IMR-90 (cell line): ENCODE results near the gene PLEKHG7. TPM values are rescaled to one million over a fixed set of nuclear protein-coding genes. Genes with fewer than 3 reads are reported as not detected.

ENCODE experiments used
- ATAC-seq: fragments of 200-7000 bp; cut with Tn5 transposase; 2 replicates; pipeline ENCODE4 v1.9.1; 2020; ENCODE audit warnings: low read depth, mild to moderate bottlenecking, moderate library complexity
- BruUV-seq: library from RNA; stranded (reverse); fragments of 400-500 nt; replicated peaks from 2 replicates; lab custom pipeline; 2021; lab: Mats Ljungman, UMichigan
- CTCF ChIA-PET: fragments of 300-600 bp; formaldehyde crosslinking; extraction: SDS; loops from one replicate; lab custom pipeline; 2021; ENCODE audit warnings: antibody characterized with exemption; lab: Yijun Ruan, JAX
- POLR2A ChIA-PET: fragments of 300-600 bp; sonication (Branson Sonifier 250); formaldehyde crosslinking; loops from one replicate; lab custom pipeline; 2022; ENCODE audit warnings: antibody characterized with exemption; ENCODE audit not compliant: unreplicated experiment; lab: Charles Lee
- DNase-seq: peaks from one replicate; pipeline ENCODE4 v3.0.0; 2013
- H2AFZ ChIP-seq: replicated peaks from 2 replicates; pipeline ENCODE3; 2013; ENCODE audit warnings: low read length, mild to moderate bottlenecking; ENCODE audit not compliant: poor library complexity
- H2AK5ac ChIP-seq: 2 replicates; pipeline ENCODE4 v1.6.1; 2013; ENCODE audit warnings: low read depth, low read length, inconsistent platforms
- H2AK9ac ChIP-seq: replicated peaks from 2 replicates; pipeline ENCODE3; 2013; ENCODE audit warnings: mild to moderate bottlenecking, low read depth, low read length, moderate library complexity; ENCODE audit not compliant: poor library complexity
- H2BK120ac ChIP-seq: 2 replicates; pipeline ENCODE4 v1.6.1; 2013; ENCODE audit warnings: low read depth, low read length, inconsistent platforms
- H2BK15ac ChIP-seq: 3 replicates; pipeline ENCODE4 v1.6.1; 2013; ENCODE audit warnings: low read depth, low read length, inconsistent platforms
- H2BK20ac ChIP-seq: 2 replicates; pipeline ENCODE4 v1.6.1; 2013; ENCODE audit warnings: low read depth, mild to moderate bottlenecking, inconsistent platforms, low read length, moderate library complexity
- H2BK5ac ChIP-seq: 2 replicates; pipeline ENCODE4 v1.6.1; 2013; ENCODE audit warnings: mild to moderate bottlenecking, low read depth, low read length, inconsistent platforms; ENCODE audit not compliant: poor library complexity, severe bottlenecking
- H3K14ac ChIP-seq: replicated peaks from 2 replicates; pipeline ENCODE4 v1.6.1; 2013; ENCODE audit warnings: low read depth, low read length, inconsistent platforms
- H3K18ac ChIP-seq: 2 replicates; pipeline ENCODE4 v1.6.1; 2013; ENCODE audit warnings: low read depth, low read length, control low read depth
- H3K23ac ChIP-seq: 2 replicates; pipeline ENCODE4 v1.6.1; 2013; ENCODE audit warnings: low read depth, low read length, inconsistent platforms
- H3K27ac ChIP-seq: 2 replicates; pipeline ENCODE4 v1.5.1; 2013; ENCODE audit warnings: mild to moderate bottlenecking, control low read depth, low read length; ENCODE audit not compliant: insufficient read depth
- H3K27me3 ChIP-seq: 2 replicates; pipeline ENCODE4 v1.6.1; 2013; ENCODE audit warnings: low read length; ENCODE audit not compliant: control insufficient read depth, insufficient read depth
- H3K36me3 ChIP-seq: 2 replicates; pipeline ENCODE4 v1.6.1; 2013; ENCODE audit warnings: low read length, mixed read lengths; ENCODE audit not compliant: control insufficient read depth, insufficient read depth
- H3K4ac ChIP-seq: 2 replicates; pipeline ENCODE4 v1.6.1; 2013; ENCODE audit warnings: low read depth, low read length, inconsistent platforms
- H3K4me1 ChIP-seq: 2 replicates; pipeline ENCODE4 v1.6.1; 2013; ENCODE audit warnings: low read length, mixed read lengths; ENCODE audit not compliant: control insufficient read depth, insufficient read depth
- H3K4me2 ChIP-seq: 2 replicates; pipeline ENCODE4 v1.6.1; 2013; ENCODE audit warnings: low read depth, mild to moderate bottlenecking, control low read depth, low read length, moderate library complexity
- H3K4me3 ChIP-seq: 2 replicates; pipeline ENCODE4 v1.5.1; 2013; ENCODE audit warnings: low read depth, mild to moderate bottlenecking, control low read depth, low read length, moderate library complexity; ENCODE audit not compliant: insufficient read depth
- H3K56ac ChIP-seq: 2 replicates; pipeline ENCODE4 v1.6.1; 2013; ENCODE audit warnings: low read length, inconsistent platforms; ENCODE audit not compliant: insufficient read depth; ENCODE audit errors: extremely low read depth
- H3K79me1 ChIP-seq, 2 experiments: 2 replicates each; pipeline ENCODE4 v1.6.1; 2013; ENCODE audit warnings: low read length in 2 of 2, inconsistent platforms in 1 of 2, low read depth in 1 of 2
- H3K9ac ChIP-seq: 2 replicates; pipeline ENCODE4 v1.6.1; 2013; ENCODE audit warnings: low read depth, low read length, control low read depth
- H3K9me1 ChIP-seq: 2 replicates; pipeline ENCODE4 v1.6.1; 2013; ENCODE audit warnings: low read length, inconsistent platforms; ENCODE audit not compliant: insufficient read depth
- H3K9me3 ChIP-seq: 2 replicates; pipeline ENCODE4 v1.6.1; 2013; ENCODE audit warnings: low read length; ENCODE audit not compliant: control insufficient read depth, insufficient read depth
- H4K20me1 ChIP-seq: 2 replicates; pipeline ENCODE4 v1.6.1; 2013; ENCODE audit warnings: low read length, inconsistent platforms; ENCODE audit not compliant: insufficient read depth
- H4K5ac ChIP-seq: 2 replicates; pipeline ENCODE4 v1.6.1; 2013; ENCODE audit warnings: mild to moderate bottlenecking, low read depth, low read length, control low read depth
- H4K8ac ChIP-seq, 2 experiments: 2 replicates each; pipeline ENCODE4 v1.6.1; 2013; ENCODE audit warnings: low read depth in 2 of 2, low read length in 2 of 2, control low read depth in 1 of 2, inconsistent platforms in 1 of 2
- H4K91ac ChIP-seq: 2 replicates; pipeline ENCODE4 v1.6.1; 2013; ENCODE audit warnings: low read depth, low read length, inconsistent platforms; ENCODE audit not compliant: insufficient read depth
- CEBPB ChIP-seq: IDR thresholded peaks from 2 replicates; pipeline ENCODE4 v1.6.1; 2012; ENCODE audit warnings: low read depth, low read length, improper control_type of control experiment
- USF2 ChIP-seq: fragments of 150-350 bp; IDR thresholded peaks from 2 replicates; pipeline ENCODE4 v1.6.1; 2017; ENCODE audit warnings: mild to moderate bottlenecking, antibody characterized with exemption, low read length, low read depth
- dilution Hi-C: fragments of 300-500 bp; cut with HindIII; formaldehyde crosslinking; loops from one replicate; pipeline ENCODE4 v1.14.3; 2018; ENCODE audit warnings: low sequenced_read_pairs; ENCODE audit not compliant: unreplicated experiment
- in situ Hi-C: fragments of 300-500 bp; cut with MboI; formaldehyde crosslinking; loops from 3 replicates; pipeline ENCODE4 v1.14.3; 2019; ENCODE audit warnings: low sequenced_read_pairs, inconsistent platforms, mixed read lengths
- intact Hi-C: fragments of 100-400 bp; cut with micrococcal nuclease; formaldehyde crosslinking; loops from 2 replicates; pipeline ENCODE4 v1.10.0; 2022
- polyA plus RNA-seq, 3 experiments: library from polyadenylated mRNA; depleted of rRNA; stranded (reverse); fragments of >200 nt; gene quantifications; 2 replicates each; pipeline ENCODE4 v1.2.3, GENCODE V29; 2012; ENCODE audit warnings: low replicate concordance in 1 of 3
- total RNA-seq: library from RNA; depleted of rRNA; stranded (reverse); fragments of >200 nt; gene quantifications from 2 replicates; pipeline ENCODE4 v1.2.3, GENCODE V29; 2012

The PLEKHG7 gene
- total and polyA plus RNA-seq, 2 of the 4 experiments (the other 2 are of a cell fraction): not detected

GRCh38 chr12:92794814-92795213 is 92.0 kb downstream of the PLEKHG7 start:
- Histone ChIP-seq H2AK9ac (no peak overlapping the region), H3K56ac (no peak overlapping the region), H3K27ac (no peak overlapping the region), H2AK5ac (no peak overlapping the region), H3K23ac (no peak overlapping the region), H4K5ac (no peak overlapping the region), H3K18ac (no peak overlapping the region), H3K9ac (no peak overlapping the region), H4K8ac (no peak overlapping the region), H3K79me1 (peaks cover 0 to 5% of the 10 kb centered on the region in 2 experiments; a peak in 1 of 4 replicates), H3K9me3 (no peaks in the 10 kb centered on the region), H4K20me1 (no peaks in the 10 kb centered on the region), H3K9me1 (no peaks in the 10 kb centered on the region), H2BK20ac (no peak overlapping the region), H2AFZ (no peak overlapping the region), H3K4me1 (no peaks in the 10 kb centered on the region), H3K4ac (no peak overlapping the region), H3K4me3 (no peak overlapping the region), H2BK15ac (no peak overlapping the region), H2BK5ac (no peak overlapping the region), H3K36me3 (peaks cover 2% of the 10 kb centered on the region), H4K91ac (no peak overlapping the region), H3K14ac (no peak overlapping the region), H3K4me2 (no peak overlapping the region), H2BK120ac (no peak overlapping the region), H3K27me3 (no peaks in the 10 kb centered on the region)
- dilution Hi-C loops (no loop called here), in situ Hi-C loops (loop anchor here (25.0 kb wide), 1 partner anchor 617 kb away; no protein-coding TSS in a partner anchor), intact Hi-C loops (no loop called here)
- CTCF ChIA-PET: interaction anchor here (0.6 to 1.7 kb wide), 2 partner anchors 10 to 455 kb away, joined by 4 to 8 read pairs; no protein-coding TSS in a partner anchor
- ATAC-seq (no peak), DNase-seq (no peak)
- TF ChIP-seq USF2 (no peak), CEBPB (0 out of 2 replicates have a peak, but pooled peaks have one; percentile 9)
- BruUV-seq: no TSS peak
- POLR2A ChIA-PET: no interaction called here
